Measurements from ENCODE around the gene TAB2.
A peak's percentile ranks its signal among the peaks of the same experiment; 100 is the strongest.
"Not testable (repeated sequence)": the region's sequence is repeated elsewhere in the genome, so short reads cannot be mapped to it uniquely, and the experiment has no call there.

The TAB2 gene

GRCh38 chr6:149448821-149449453, 131.4 kb downstream of the TAB2 start:
- DNase-seq = no peak

GRCh38 chr6:149449831-149450678, 132.5 kb downstream of the TAB2 start:
- no peak for DNase-seq

- DNase-seq = no peak
These were observed 133.3 kb downstream of the TAB2 start for GRCh38 chr6:149450679-149451375.

GRCh38 chr6:149451376-149452036, 134.0 kb downstream of the TAB2 start:
- DNase-seq = no peak

- no peak for DNase-seq
These were observed 134.8 kb downstream of the TAB2 start for GRCh38 chr6:149452037-149452939.

- no peak for DNase-seq
These were observed 136.3 kb downstream of the TAB2 start for GRCh38 chr6:149453597-149454345.

GRCh38 chr6:149454346-149454848, 136.9 kb downstream of the TAB2 start:
- DNase-seq = peak; percentile 77

- no peak for DNase-seq
These were observed 137.7 kb downstream of the TAB2 start for GRCh38 chr6:149455031-149455732.

- DNase-seq = no peak
These were observed 139.0 kb downstream of the TAB2 start for GRCh38 chr6:149456311-149457021.

GRCh38 chr6:149457316-149457884, 139.9 kb downstream of the TAB2 start:
- peak; percentile 37 for DNase-seq

GRCh38 chr6:149458196-149458595, 140.7 kb downstream of the TAB2 start:
- DNase-seq = no peak

GRCh38 chr6:149458806-149459205, 141.3 kb downstream of the TAB2 start:
- DNase-seq = no peak

- DNase-seq = no peak
These were observed 142.2 kb downstream of the TAB2 start for GRCh38 chr6:149459761-149460160.

GRCh38 chr6:149460249-149460648, 142.7 kb downstream of the TAB2 start:
- DNase-seq = not testable (repeated sequence)
